G401.6 (cell line): ENCODE data around the gene IBA57.

Source experiments
- FAIRE-seq: peaks from 2 replicates; lab custom pipeline; 2012; peaks lifted over from hg19 to GRCh38; lab: Jason Lieb, UNC

The IBA57 gene

GRCh38 chr1:228190778-228191177 lies 25.2 kb downstream of the IBA57 start:
- FAIRE-seq: no peak

- no peak for FAIRE-seq
Observed at GRCh38 chr1:228194436-228194835, 28.8 kb downstream of the IBA57 start.

- FAIRE-seq: no peak
Observed at GRCh38 chr1:228194921-228195812, 29.6 kb downstream of the IBA57 start.

- FAIRE-seq: no peak
Observed at GRCh38 chr1:228197555-228198147, 32.0 kb downstream of the IBA57 start.

- no peak for FAIRE-seq
Observed at GRCh38 chr1:228198977-228199590, 33.5 kb downstream of the IBA57 start.

- FAIRE-seq: no peak
Observed at GRCh38 chr1:228204958-228205357, 39.4 kb downstream of the IBA57 start.

GRCh38 chr1:228205526-228206436 lies 40.2 kb downstream of the IBA57 start:
- FAIRE-seq: no peak

- no peak for FAIRE-seq
Observed at GRCh38 chr1:228206582-228207351, 41.2 kb downstream of the IBA57 start.

GRCh38 chr1:228207381-228207810 lies 41.8 kb downstream of the IBA57 start:
- FAIRE-seq: no peak

GRCh38 chr1:228207851-228208821 lies 42.5 kb downstream of the IBA57 start, which contains the start of gene OBSCN:
Gene OBSCN (plus strand): TSS chr1:228208044. CDS start chr1:228211784, 3,740 bp downstream.
- FAIRE-seq: no peak

GRCh38 chr1:228208831-228209551 lies 43.4 kb downstream of the IBA57 start:
- no peak for FAIRE-seq

GRCh38 chr1:228209657-228210056 lies 44.1 kb downstream of the IBA57 start:
- FAIRE-seq: no peak

- FAIRE-seq: no peak
Observed at GRCh38 chr1:228210076-228210651, 44.6 kb downstream of the IBA57 start.

- FAIRE-seq: no peak
Observed at GRCh38 chr1:228210712-228211530, 45.3 kb downstream of the IBA57 start.

GRCh38 chr1:228211531-228212414 lies 46.2 kb downstream of the IBA57 start:
- no peak for FAIRE-seq

- no peak for FAIRE-seq
Observed at GRCh38 chr1:228212415-228212965, 46.9 kb downstream of the IBA57 start.
